T-cell (primary cell): ENCODE results near the gene CYS1. TPM values are rescaled to one million over a fixed set of nuclear protein-coding genes. Genes with fewer than 3 reads are reported as not detected.

Source experiments
- ATAC-seq, 4 experiments: fragments of 200-7000 bp in 3 of 4; fragments of 150-1000 bp in 1 of 4; cut with Tn5 transposase; replicated peaks in 1 of 4; 1 replicate in 3 of 4; 2 replicates in 1 of 4; pipeline ENCODE4 v1.10.0; 2021; ENCODE audit warnings: moderate library complexity in 3 of 4, mild to moderate bottlenecking in 2 of 4, moderate number of reproducible peaks in 1 of 4
- CTCF ChIA-PET, 2 donors: fragments of 300-600 bp; sonication (Branson Sonifier 250); formaldehyde crosslinking; loops; one replicate each; lab custom pipeline; 2022; ENCODE audit warnings: antibody characterized with exemption in 2 of 2; lab: Charles Lee
- POLR2A ChIA-PET, 2 donors: fragments of 300-600 bp; sonication (Branson Sonifier 250); formaldehyde crosslinking; loops; one replicate each; lab custom pipeline; 2022; ENCODE audit warnings: antibody characterized with exemption in 2 of 2; lab: Charles Lee
- DNase-seq, 35 experiments: peaks; one replicate each; pipeline versions ENCODE4 v3.0.0 to v3.0.0-alpha.2; 2013 to 2023
- H3K27ac ChIP-seq: one replicate; pipeline ENCODE4 v1.5.1; 2013; ENCODE audit warnings: low read length
- H3K27me3 ChIP-seq, 2 experiments: replicated peaks in 1 of 2; 1 replicate in 1 of 2; 2 replicates in 1 of 2; pipeline versions ENCODE4 v1.6.1 to v1.7.0; 2013; ENCODE audit warnings: low read length in 1 of 2, mixed read lengths in 1 of 2; ENCODE audit not compliant: control insufficient read depth in 2 of 2, insufficient read depth in 2 of 2; ENCODE audit errors: extremely low read depth in 1 of 2
- H3K36me3 ChIP-seq, 2 donors: 1 replicate in 1 of 2; 2 replicates in 1 of 2; pipeline versions ENCODE4 v1.6.1 to v1.7.0; 2013; ENCODE audit warnings: low read length in 1 of 2; ENCODE audit not compliant: control insufficient read depth in 2 of 2, insufficient read depth in 1 of 2; ENCODE audit errors: extremely low read depth in 1 of 2
- H3K4me1 ChIP-seq, 2 experiments: 1 replicate in 1 of 2; 2 replicates in 1 of 2; pipeline versions ENCODE4 v1.6.1 to v1.7.0; 2013; ENCODE audit warnings: low read length in 2 of 2, mixed read lengths in 1 of 2; ENCODE audit not compliant: insufficient read depth in 2 of 2, control insufficient read depth in 1 of 2; ENCODE audit errors: extremely low read depth in 1 of 2
- H3K4me3 ChIP-seq, 2 donors: 1 replicate in 1 of 2; 2 replicates in 1 of 2; pipeline versions ENCODE4 v1.5.1 to v1.7.0; 2013; ENCODE audit warnings: mild to moderate bottlenecking in 2 of 2, low read length in 1 of 2, moderate library complexity in 1 of 2; ENCODE audit not compliant: control insufficient read depth in 1 of 2; ENCODE audit errors: extremely low read depth in 1 of 2
- H3K9me3 ChIP-seq: 2 replicates; pipeline ENCODE4 v1.7.0; 2013
- H3K27ac Mint-ChIP-seq, 2 donors: one replicate each; pipeline ENCODE4 v1.8.0; 2020 to 2021; ENCODE audit warnings: mild to moderate bottlenecking in 2 of 2, mixed read lengths in 2 of 2
- H3K27me3 Mint-ChIP-seq, 2 donors: one replicate each; pipeline ENCODE4 v1.8.0; 2021 to 2022; ENCODE audit warnings: mixed read lengths in 2 of 2
- H3K36me3 Mint-ChIP-seq: one replicate; pipeline ENCODE4 v1.8.0; 2021; ENCODE audit warnings: mixed read lengths
- H3K4me1 Mint-ChIP-seq, 3 donors: one replicate each; pipeline ENCODE4 v1.8.0; 2020 to 2022; ENCODE audit warnings: mixed read lengths in 3 of 3, mild to moderate bottlenecking in 1 of 3
- H3K4me3 Mint-ChIP-seq, 3 donors: one replicate each; pipeline ENCODE4 v1.8.0; 2020 to 2022; ENCODE audit warnings: mild to moderate bottlenecking in 3 of 3, mixed read lengths in 3 of 3, moderate library complexity in 3 of 3
- H3K9me3 Mint-ChIP-seq, 3 donors: one replicate each; pipeline ENCODE4 v1.8.0; 2020 to 2022; ENCODE audit warnings: mixed read lengths in 3 of 3
- WGBS: methylation state at CpG from one replicate; pipeline ENCODE4 v1.1.5; 2013; ENCODE audit warnings: missing lambda C conversion rate; ENCODE audit not compliant: insufficient coverage; 5-methylcytosine and 5-hydroxymethylcytosine counted together
- total RNA-seq, 35 experiments: library from RNA in 6 of 35; stranded (reverse) in 6 of 35; fragments of 120-200 nt in 1 of 35; gene quantifications; one replicate each; pipeline versions ENCODE4 v1.2.1 to v1.2.4 and lab custom pipeline; 2013 to 2026

CYS1 gene
- total RNA-seq, 5 donors from 2014 or later (not counting 1 experiment from before 2014, with no cell fraction given) = not detected

GRCh38 chr2:10059552-10060335 lies 20.5 kb downstream of the CYS1 start:
- ATAC-seq (no peak), DNase-seq (no peak)
- Histone ChIP-seq H3K9me3 (no peaks in the 10 kb centered on the region), H3K27ac (no peak overlapping the region), H3K4me1 (peaks cover 0 to 6% of the 10 kb centered on the region in 2 experiments), H3K4me3 (no peak overlapping the region), H3K36me3 (no peaks in the 10 kb centered on the region), H3K27me3 (peaks cover 0 to 38% of the 10 kb centered on the region in 2 experiments)
- Mint-ChIP-seq H3K36me3 (peaks cover 7% of the 10 kb centered on the region), H3K4me1 (peaks cover 4 to 6% (median 5%) of the 10 kb centered on the region in 3 donors), H3K27me3 (peaks cover 0 to 3% of the 10 kb centered on the region in 2 donors), H3K4me3 (no peak overlapping the region), H3K27ac (no peak overlapping the region), H3K9me3 (no peaks in the 10 kb centered on the region)
- 90% methylated on average over 18 of the region's 20 CpGs for WGBS
- ChIA-PET POLR2A (no interaction called here), CTCF (no interaction called here)

DNA sequence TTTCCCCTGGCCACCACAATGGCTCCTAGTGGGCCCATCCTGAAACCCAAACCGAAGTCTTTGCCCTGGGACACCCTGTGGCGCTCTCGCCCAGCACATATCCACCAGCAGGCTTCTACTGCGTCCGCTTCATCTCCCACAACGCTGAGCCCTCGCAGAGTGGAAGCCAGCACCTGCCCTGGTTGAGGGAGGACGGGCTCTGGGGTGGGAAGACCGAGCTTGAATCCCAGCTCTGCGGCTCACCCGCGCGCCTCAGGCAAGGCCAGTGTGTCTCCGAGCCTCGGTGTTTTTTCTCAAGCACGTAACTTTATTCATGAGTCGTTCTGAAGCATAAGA lies 21.2 kb downstream of the CYS1 start:
- Mint-ChIP-seq H3K4me1 (peaks cover 4 to 6% (median 5%) of the 10 kb centered on the region in 3 donors), H3K27me3 (peaks cover 0 to 3% of the 10 kb centered on the region in 2 donors), H3K9me3 (no peaks in the 10 kb centered on the region), H3K27ac (no peak overlapping the region), H3K36me3 (peaks cover 15% of the 10 kb centered on the region), H3K4me3 (no peak overlapping the region)
- WGBS = 93% methylated on average over 16 of the region's 17 CpGs
- no peak for DNase-seq
- Histone ChIP-seq H3K27me3 (peaks cover 0 to 38% of the 10 kb centered on the region in 2 experiments), H3K36me3 (peaks cover 0 to 5% of the 10 kb centered on the region in 2 donors), H3K4me1 (peaks cover 0 to 6% of the 10 kb centered on the region in 2 experiments), H3K27ac (no peak overlapping the region), H3K9me3 (no peaks in the 10 kb centered on the region), H3K4me3 (no peak overlapping the region)
- ChIA-PET CTCF (no interaction called here), POLR2A (no interaction called here)
- ATAC-seq = no peak

DNA sequence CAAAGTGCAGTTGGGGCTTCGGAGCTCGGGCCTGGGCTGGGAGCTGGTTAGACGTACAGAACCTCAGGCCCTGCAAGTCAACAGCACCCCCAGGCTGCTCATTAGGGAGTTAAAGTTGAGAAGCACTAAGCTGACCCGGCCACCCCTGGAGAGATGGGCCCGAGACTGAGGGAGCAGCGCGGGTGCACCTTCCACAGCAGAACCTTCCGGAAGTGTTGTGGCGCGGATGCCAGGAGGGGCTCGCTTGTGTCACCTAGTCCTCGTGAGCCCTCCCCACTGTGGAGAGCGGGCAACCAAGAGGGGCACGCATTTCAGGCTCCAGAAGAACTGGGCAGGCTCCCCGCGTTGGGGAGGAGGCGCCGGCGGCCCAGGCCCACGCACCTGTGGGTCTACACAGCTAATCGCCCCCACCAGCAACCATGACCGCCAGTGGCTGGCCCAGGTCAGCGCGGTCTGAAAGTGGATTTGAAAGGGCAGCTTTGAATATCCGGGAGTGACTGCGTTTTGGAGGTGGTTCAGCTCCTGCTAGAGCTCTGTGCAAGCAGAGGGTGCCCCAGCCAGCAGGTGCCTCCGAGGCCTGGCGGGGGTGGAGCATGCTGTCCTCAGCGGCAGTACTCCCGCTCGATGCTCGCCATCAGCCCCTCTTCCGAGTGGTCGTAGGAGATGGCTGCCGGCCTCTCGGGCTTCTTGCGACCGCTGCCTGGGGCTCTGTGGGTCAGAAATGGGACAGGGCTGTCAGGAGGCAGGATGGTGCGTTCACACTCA lies 21.8 kb downstream of the CYS1 start:
- Histone ChIP-seq H3K27me3 (peaks cover 0 to 35% of the 10 kb centered on the region in 2 experiments), H3K4me1 (peaks cover 0 to 6% of the 10 kb centered on the region in 2 experiments), H3K4me3 (no peak overlapping the region), H3K36me3 (peaks cover 0 to 9% of the 10 kb centered on the region in 2 donors), H3K27ac (no peak overlapping the region), H3K9me3 (no peaks in the 10 kb centered on the region)
- Mint-ChIP-seq H3K27ac (no peak overlapping the region), H3K4me1 (peaks cover 4 to 6% (median 5%) of the 10 kb centered on the region in 3 donors), H3K4me3 (no peak overlapping the region), H3K9me3 (no peaks in the 10 kb centered on the region), H3K27me3 (peaks cover 0 to 3% of the 10 kb centered on the region in 2 donors), H3K36me3 (peaks cover 18% of the 10 kb centered on the region)
- DNase-seq (no peak), ATAC-seq (peak in 1 of 4 experiments; percentile 10)
- 96% methylated on average over 37 of the region's 39 CpGs for WGBS
- ChIA-PET CTCF (interaction anchor here in 1 of 2 donors (1.0 kb wide), 1 partner anchor 74 kb away, joined by 4 read pairs; no protein-coding TSS in a partner anchor), POLR2A (interaction anchor here in 1 of 2 donors (0.5 kb wide), 1 partner anchor 135 kb away, joined by 5 read pairs; no protein-coding TSS in a partner anchor)

DNA sequence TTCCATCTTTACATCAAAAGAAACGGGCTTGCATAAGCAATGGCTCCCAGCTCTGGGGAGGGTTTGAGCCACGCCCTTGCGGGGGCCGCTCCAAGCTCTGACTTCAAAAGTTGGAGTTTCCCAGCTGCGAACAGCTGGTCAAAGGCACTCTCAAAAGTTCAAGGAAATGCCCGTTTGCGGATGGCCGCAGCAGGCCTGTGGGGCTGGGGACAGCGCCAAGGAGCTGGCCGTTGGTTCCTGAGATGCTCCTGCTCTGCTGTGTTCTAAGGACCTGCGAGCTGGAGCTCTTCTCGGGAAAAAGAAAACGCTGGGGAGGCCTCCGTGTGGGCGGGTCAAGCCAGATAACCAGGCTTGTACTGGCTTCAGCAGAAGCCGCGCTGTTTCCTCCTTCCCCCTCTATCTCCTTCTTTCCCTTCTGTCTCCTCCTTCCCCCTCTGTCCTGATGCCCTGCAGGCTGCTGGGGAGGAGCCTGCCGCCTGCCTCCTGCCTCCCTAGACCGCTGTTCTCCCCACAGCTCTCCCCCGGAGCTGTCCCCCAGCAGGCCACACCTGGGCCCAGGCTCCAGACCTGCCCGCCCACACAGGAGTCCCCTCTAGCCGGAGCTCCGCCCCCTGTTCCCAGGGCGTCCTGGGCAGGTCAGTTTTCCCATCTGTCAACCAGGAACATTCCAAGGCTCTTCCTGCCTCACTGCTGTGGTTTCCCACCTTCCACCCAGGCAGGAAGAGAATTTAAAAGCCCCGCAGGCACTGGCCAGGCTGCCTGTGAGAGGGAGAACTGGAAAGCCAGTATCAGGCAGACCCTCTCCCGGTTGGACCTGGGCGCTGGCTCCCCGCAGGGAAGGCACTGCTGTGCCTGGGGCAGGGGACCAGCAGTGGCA lies 22.7 kb downstream of the CYS1 start:
- Histone ChIP-seq H3K36me3 (peaks cover 0 to 17% of the 10 kb centered on the region in 2 donors), H3K27me3 (peaks cover 0 to 35% of the 10 kb centered on the region in 2 experiments), H3K4me3 (no peak overlapping the region), H3K9me3 (no peaks in the 10 kb centered on the region), H3K27ac (no peak overlapping the region), H3K4me1 (peaks cover 0 to 6% of the 10 kb centered on the region in 2 experiments)
- ChIA-PET CTCF (interaction anchor here in 1 of 2 donors (1.0 kb wide), 1 partner anchor 73 kb away, joined by 4 read pairs; no protein-coding TSS in a partner anchor), POLR2A (no interaction called here)
- Mint-ChIP-seq H3K4me1 (peaks cover 4 to 6% (median 5%) of the 10 kb centered on the region in 3 donors), H3K27me3 (peaks cover 0 to 3% of the 10 kb centered on the region in 2 donors), H3K4me3 (peak overlapping the region in 1 of 3 donors; percentile 17), H3K36me3 (peaks cover 25% of the 10 kb centered on the region), H3K27ac (no peak overlapping the region), H3K9me3 (no peaks in the 10 kb centered on the region)
- ATAC-seq (peak in 1 of 4 experiments; percentile 34), DNase-seq (no peak)
- WGBS = 37% methylated on average over 27 of the region's 28 CpGs

DNA sequence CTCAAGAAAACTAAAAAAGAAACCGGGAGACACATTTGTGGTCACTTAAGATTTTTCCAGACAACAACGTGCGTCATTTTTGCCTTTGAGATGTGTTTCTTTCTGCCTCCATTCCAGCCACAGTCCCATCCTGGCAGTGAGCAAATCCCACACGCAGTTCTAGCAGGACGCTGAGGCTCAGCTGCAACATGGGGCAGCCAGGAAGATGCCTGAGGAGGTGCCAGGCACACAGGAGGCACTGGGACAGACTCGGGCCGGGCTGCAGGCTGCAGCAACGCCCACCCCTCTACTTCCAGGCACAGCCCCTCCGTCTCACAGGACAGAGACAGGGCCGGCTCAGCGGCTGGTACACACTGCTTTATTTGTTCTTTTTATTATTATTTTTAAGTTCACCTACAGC lies 23.8 kb downstream of the CYS1 start:
- H3K27me3 Mint-ChIP-seq = peaks cover 0 to 3% of the 10 kb centered on the region in 2 donors
- H3K4me3 ChIP-seq = no peak overlapping the region

More for the DNA sequence above, 23.8 kb downstream of the CYS1 start:
- H3K4me3 Mint-ChIP-seq = no peak overlapping the region
- H3K27me3 ChIP-seq = peaks cover 0 to 30% of the 10 kb centered on the region in 2 experiments
- H3K9me3 ChIP-seq = no peaks in the 10 kb centered on the region
- peaks cover 4 to 6% (median 5%) of the 10 kb centered on the region in 3 donors for H3K4me1 Mint-ChIP-seq
- H3K27ac Mint-ChIP-seq = no peak overlapping the region
- POLR2A ChIA-PET = no interaction called here
- no peak overlapping the region for H3K27ac ChIP-seq
- no peak for ATAC-seq
- H3K36me3 ChIP-seq = peaks cover 0 to 25% of the 10 kb centered on the region in 2 donors
- H3K36me3 Mint-ChIP-seq = peaks cover 31% of the 10 kb centered on the region
- DNase-seq = no peak
- WGBS = 79% methylated on average over 6 of the region's 11 CpGs
- H3K4me1 ChIP-seq = peaks cover 0 to 6% of the 10 kb centered on the region in 2 experiments
- H3K9me3 Mint-ChIP-seq = no peaks in the 10 kb centered on the region
- CTCF ChIA-PET = interaction anchor here in 1 of 2 donors (0.9 kb wide), 1 partner anchor 240 kb away, joined by 3 read pairs; no protein-coding TSS in a partner anchor
